Caco-2 (cell line): Measurements from ENCODE around the gene GGA1. TPM values are rescaled to one million over a fixed set of nuclear protein-coding genes. Genes with fewer than 3 reads are reported as not detected.

Experiments used
- BruUV-seq: library from RNA; stranded (reverse); fragments of 400-500 nt; replicated peaks from 2 replicates; lab custom pipeline; 2021; lab: Mats Ljungman, UMichigan
- CTCF ChIA-PET: fragments of 300-600 bp; sonication (Branson Sonifier 250); formaldehyde crosslinking; loops from one replicate; lab custom pipeline; 2022; ENCODE audit warnings: antibody characterized with exemption; lab: Charles Lee
- POLR2A ChIA-PET: fragments of 300-600 bp; sonication (Branson Sonifier 250); formaldehyde crosslinking; loops from one replicate; lab custom pipeline; 2022; ENCODE audit warnings: antibody characterized with exemption; lab: Charles Lee
- DNase-seq, 2 experiments: peaks; one replicate each; pipeline versions ENCODE4 v3.0.0 to v3.0.0-alpha.2; 2020 to 2022
- H3K27me3 ChIP-seq: replicated peaks from 2 replicates; pipeline ENCODE4 v1.6.0; 2011; ENCODE audit warnings: low read length; ENCODE audit not compliant: control insufficient read depth, insufficient read depth
- H3K36me3 ChIP-seq: 2 replicates; pipeline ENCODE4 v1.5.1; 2011; ENCODE audit warnings: low read length; ENCODE audit not compliant: control insufficient read depth, insufficient read depth
- H3K4me1 ChIP-seq: fragments of 250-450 bp; sonication (Bioruptor Pico); 2 replicates; pipeline ENCODE4 v1.5.1; 2020; ENCODE audit warnings: mild to moderate bottlenecking
- H3K4me3 ChIP-seq: 2 replicates; pipeline ENCODE4 v1.5.1; 2011; ENCODE audit warnings: low read depth, mild to moderate bottlenecking, control low read depth, low read length
- H3K9me3 ChIP-seq: fragments of 250-450 bp; sonication (Bioruptor Pico); 2 replicates; pipeline ENCODE4 v1.5.1; 2020; ENCODE audit warnings: mild to moderate bottlenecking, moderate library complexity
- H3K27ac Mint-ChIP-seq: one replicate; pipeline ENCODE4 v1.8.0; 2022; ENCODE audit warnings: mixed read lengths; ENCODE audit not compliant: unreplicated experiment
- H3K27me3 Mint-ChIP-seq: one replicate; pipeline ENCODE4 v1.8.0; 2022; ENCODE audit warnings: mixed read lengths; ENCODE audit not compliant: insufficient read depth, unreplicated experiment
- H3K36me3 Mint-ChIP-seq: one replicate; pipeline ENCODE4 v1.8.0; 2022; ENCODE audit warnings: mild to moderate bottlenecking, mixed read lengths; ENCODE audit not compliant: insufficient read depth, unreplicated experiment
- H3K4me1 Mint-ChIP-seq: one replicate; pipeline ENCODE4 v1.8.0; 2022; ENCODE audit warnings: low read depth, mixed read lengths; ENCODE audit not compliant: unreplicated experiment
- H3K4me3 Mint-ChIP-seq: one replicate; pipeline ENCODE4 v1.8.0; 2022; ENCODE audit warnings: mild to moderate bottlenecking, moderate library complexity, mixed read lengths; ENCODE audit not compliant: unreplicated experiment
- H3K9me3 Mint-ChIP-seq: one replicate; pipeline ENCODE4 v1.8.0; 2022; ENCODE audit warnings: mixed read lengths; ENCODE audit not compliant: unreplicated experiment
- intact Hi-C: fragments of 100-400 bp; cut with micrococcal nuclease; formaldehyde crosslinking; loops from one replicate; pipeline ENCODE4 v1.10.0; 2022; ENCODE audit not compliant: unreplicated experiment
- total RNA-seq: library from RNA; stranded (reverse); gene quantifications from 2 replicates; pipeline ENCODE4 v1.2.3, GENCODE V29; 2022
- TF ChIP-seq, protein P1 (sequence below), 2 experiments: fragments of 200-600 bp in 1 of 2; IDR thresholded peaks; 1 replicate in 1 of 2; 2 replicates in 1 of 2; pipeline versions ENCODE4 v1.5.1 to v1.8.0; 2011 to 2022; ENCODE audit warnings: antibody characterized with exemption in 1 of 2, control low read depth in 1 of 2, inconsistent platforms in 1 of 2, low read depth in 1 of 2, low read length in 1 of 2, mild to moderate bottlenecking in 1 of 2, moderate library complexity in 1 of 2; ENCODE audit not compliant: insufficient read depth in 1 of 2, severe bottlenecking in 1 of 2, unreplicated experiment in 1 of 2

The GGA1 gene
- total RNA-seq, 1 experiment from 2014 or later = 65.7 TPM

DNA sequence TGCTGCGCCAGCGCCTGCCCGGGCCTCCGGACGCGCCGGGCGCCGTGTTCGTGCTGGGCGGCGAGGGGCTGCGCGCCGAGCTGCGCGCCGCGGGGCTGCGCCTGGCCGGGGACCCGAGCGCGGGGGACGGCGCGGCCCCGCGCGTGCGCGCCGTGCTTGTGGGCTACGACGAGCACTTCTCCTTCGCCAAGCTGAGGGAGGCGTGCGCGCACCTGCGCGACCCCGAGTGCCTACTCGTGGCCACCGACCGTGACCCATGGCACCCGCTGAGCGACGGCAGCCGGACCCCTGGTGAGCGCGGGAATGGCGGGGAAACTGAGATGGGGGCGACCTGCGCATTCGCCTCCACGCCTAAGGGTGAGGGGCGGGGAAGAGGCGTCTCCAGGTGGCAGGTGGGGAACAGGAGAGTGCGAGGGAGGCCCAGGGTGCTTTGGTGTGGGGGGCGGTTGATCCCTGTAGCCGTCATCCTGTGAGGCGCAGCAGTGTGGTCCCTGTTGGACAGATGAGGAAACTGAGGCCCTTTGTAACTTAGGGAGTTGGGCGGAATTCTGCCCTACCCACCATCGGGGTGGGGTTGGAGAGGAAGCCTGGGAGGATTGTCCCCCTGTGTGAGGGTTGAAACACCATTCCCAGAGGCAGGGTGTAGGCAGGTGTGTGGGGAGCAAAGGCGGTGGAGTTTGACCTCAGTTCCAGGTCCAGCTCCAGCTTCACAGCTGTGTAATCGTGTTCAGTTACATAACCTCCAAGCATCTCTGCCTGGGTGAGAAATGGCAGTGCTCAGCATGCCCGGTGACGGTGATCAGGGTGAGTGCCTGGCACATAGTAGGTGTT is 50.6 kb downstream of the GGA1 start:
- H3K36me3 Mint-ChIP-seq = peaks cover 23% of the 10 kb centered on the region
- ChIA-PET POLR2A (interaction anchor here (0.6 to 2.2 kb wide), 4 partner anchors 16 to 146 kb away, joined by 3 to 22 read pairs (median 6); partner anchors contain the start of gene GGA1), CTCF (interaction anchor here (1.3 to 3.9 kb wide), 4 partner anchors 16 to 52 kb away, joined by 6 to 66 read pairs (median 14); partner anchors contain the start of gene GGA1)
- no peaks in the 10 kb centered on the region; the same call in 1 of the 2 replicates for H3K36me3 ChIP-seq
- peak overlapping the region; percentile 89 for H3K4me3 Mint-ChIP-seq
- no peaks in the 10 kb centered on the region for H3K9me3 ChIP-seq
- peak overlapping the region; percentile 98 for H3K4me3 ChIP-seq
- H3K4me1 Mint-ChIP-seq = peaks cover 19% of the 10 kb centered on the region
- no TSS peak for BruUV-seq
- TF ChIP-seq, protein P1, sequence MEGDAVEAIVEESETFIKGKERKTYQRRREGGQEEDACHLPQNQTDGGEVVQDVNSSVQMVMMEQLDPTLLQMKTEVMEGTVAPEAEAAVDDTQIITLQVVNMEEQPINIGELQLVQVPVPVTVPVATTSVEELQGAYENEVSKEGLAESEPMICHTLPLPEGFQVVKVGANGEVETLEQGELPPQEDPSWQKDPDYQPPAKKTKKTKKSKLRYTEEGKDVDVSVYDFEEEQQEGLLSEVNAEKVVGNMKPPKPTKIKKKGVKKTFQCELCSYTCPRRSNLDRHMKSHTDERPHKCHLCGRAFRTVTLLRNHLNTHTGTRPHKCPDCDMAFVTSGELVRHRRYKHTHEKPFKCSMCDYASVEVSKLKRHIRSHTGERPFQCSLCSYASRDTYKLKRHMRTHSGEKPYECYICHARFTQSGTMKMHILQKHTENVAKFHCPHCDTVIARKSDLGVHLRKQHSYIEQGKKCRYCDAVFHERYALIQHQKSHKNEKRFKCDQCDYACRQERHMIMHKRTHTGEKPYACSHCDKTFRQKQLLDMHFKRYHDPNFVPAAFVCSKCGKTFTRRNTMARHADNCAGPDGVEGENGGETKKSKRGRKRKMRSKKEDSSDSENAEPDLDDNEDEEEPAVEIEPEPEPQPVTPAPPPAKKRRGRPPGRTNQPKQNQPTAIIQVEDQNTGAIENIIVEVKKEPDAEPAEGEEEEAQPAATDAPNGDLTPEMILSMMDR (IDR thresholded peaks at IDR 0.05; ENCODE audit: insufficient read depth in 1 of 2, low read depth in 1 of 2, low read length in 1 of 2, severe bottlenecking in 1 of 2, unreplicated experiment in 1 of 2) = no peak
- no peaks in the 10 kb centered on the region for H3K9me3 Mint-ChIP-seq
- peak overlapping the region; percentile 29 for H3K27ac Mint-ChIP-seq
- no peaks in the 10 kb centered on the region for H3K27me3 Mint-ChIP-seq
- intact Hi-C loops = loop anchor here (2.0 to 5.0 kb wide), 2 partner anchors 18 to 133 kb away; no protein-coding TSS in a partner anchor
- no peaks in the 10 kb centered on the region for H3K27me3 ChIP-seq
- peaks cover 18% of the 10 kb centered on the region for H3K4me1 ChIP-seq
- peak in 1 of 2 experiments; percentile 62 for DNase-seq

DNA sequence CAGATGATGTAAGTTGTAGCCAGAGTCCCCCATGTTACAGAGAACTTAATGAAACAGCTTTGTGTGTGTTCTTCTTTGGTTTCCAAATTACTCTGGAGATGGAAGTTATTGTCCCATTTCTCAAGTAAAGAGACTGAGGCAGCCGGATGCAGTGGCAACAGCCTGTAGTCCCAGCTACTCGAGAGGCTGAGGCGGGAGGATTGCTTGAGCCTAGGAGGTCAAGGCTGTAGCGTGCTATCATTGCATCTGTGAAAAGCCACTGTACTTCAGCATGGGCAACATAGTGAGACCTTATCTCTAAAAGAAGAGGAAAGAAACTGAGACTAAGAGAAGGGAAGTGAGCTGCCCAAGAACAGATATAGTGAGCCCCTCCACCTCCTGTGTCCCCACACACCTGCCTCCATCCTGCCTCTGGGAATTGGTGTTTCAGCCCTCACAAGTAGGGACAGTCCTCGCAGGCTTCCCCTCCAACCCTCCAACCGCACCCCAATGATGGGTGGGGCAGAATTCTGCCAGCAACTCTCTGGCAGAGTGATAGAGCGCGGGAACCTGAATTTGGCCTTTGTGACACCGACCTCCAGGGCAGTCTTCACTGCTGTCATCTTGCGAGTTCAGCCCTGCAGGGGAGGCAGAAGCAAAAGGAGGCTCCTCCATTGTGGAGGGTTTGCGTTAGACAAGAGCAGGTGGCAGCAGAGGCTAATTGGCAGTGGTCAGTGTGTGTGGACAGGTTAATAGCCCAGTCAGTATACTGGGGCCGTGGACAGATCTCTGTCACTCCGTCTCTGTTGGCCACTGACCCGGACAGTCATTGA is 51.5 kb downstream of the GGA1 start:
- Histone ChIP-seq H3K4me1 (peaks cover 18% of the 10 kb centered on the region), H3K27me3 (no peaks in the 10 kb centered on the region), H3K36me3 (no peaks in the 10 kb centered on the region; the same call in 1 of the 2 replicates), H3K9me3 (no peaks in the 10 kb centered on the region), H3K4me3 (peak overlapping the region; percentile 98)
- intact Hi-C loops = loop anchor here (2.0 to 5.0 kb wide), 2 partner anchors 17 to 132 kb away; no protein-coding TSS in a partner anchor
- no peaks in the 10 kb centered on the region for H3K9me3 Mint-ChIP-seq
- BruUV-seq = TSS peak; percentile 44
- H3K4me3 Mint-ChIP-seq = peak overlapping the region; percentile 89
- H3K4me1 Mint-ChIP-seq = peaks cover 19% of the 10 kb centered on the region
- H3K27ac Mint-ChIP-seq = peak overlapping the region; percentile 29
- ChIA-PET CTCF (interaction anchor here (1.5 to 3.9 kb wide), 3 partner anchors 17 to 22 kb away, joined by 12 to 66 read pairs (median 15); no protein-coding TSS in a partner anchor), POLR2A (interaction anchor here (2.2 kb wide), 1 partner anchor 17 kb away, joined by 7 read pairs; no protein-coding TSS in a partner anchor)
- TF ChIP-seq, protein P1 (IDR thresholded peaks at IDR 0.05; ENCODE audit: insufficient read depth in 1 of 2, low read depth in 1 of 2, low read length in 1 of 2, severe bottlenecking in 1 of 2, unreplicated experiment in 1 of 2) = no peak
- DNase-seq = no peak
- peaks cover 26% of the 10 kb centered on the region for H3K36me3 Mint-ChIP-seq
- H3K27me3 Mint-ChIP-seq = no peaks in the 10 kb centered on the region

DNA sequence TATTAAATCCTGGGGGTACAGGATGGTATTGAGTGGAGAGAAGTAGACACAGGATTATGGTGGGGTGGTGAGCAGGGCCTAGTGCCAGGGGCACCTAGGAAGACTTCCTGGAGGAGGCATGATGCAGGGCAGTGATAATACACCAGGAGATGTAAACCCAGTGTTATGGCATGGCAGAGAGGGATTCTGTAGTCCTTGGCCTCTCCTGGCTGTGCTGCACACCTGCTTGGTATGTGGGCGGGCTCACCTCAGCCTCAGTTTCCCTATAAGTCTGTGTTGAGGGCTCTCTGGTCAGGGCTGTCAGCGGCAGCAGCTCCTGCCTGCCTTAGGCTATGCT is 52.0 kb downstream of the GGA1 start:
- H3K4me3 ChIP-seq = no peak overlapping the region
- TF ChIP-seq, protein P1 (IDR thresholded peaks at IDR 0.05; ENCODE audit: insufficient read depth in 1 of 2, low read depth in 1 of 2, low read length in 1 of 2, severe bottlenecking in 1 of 2, unreplicated experiment in 1 of 2) = no peak
- POLR2A ChIA-PET = no interaction called here
- Mint-ChIP-seq H3K4me1 (peaks cover 19% of the 10 kb centered on the region), H3K4me3 (peak overlapping the region; percentile 89), H3K27ac (no peak overlapping the region), H3K36me3 (peaks cover 26% of the 10 kb centered on the region), H3K9me3 (no peaks in the 10 kb centered on the region), H3K27me3 (no peaks in the 10 kb centered on the region)
- H3K36me3 ChIP-seq = no peaks in the 10 kb centered on the region; the same call in 1 of the 2 replicates
- no peaks in the 10 kb centered on the region for H3K27me3 ChIP-seq
- no peaks in the 10 kb centered on the region for H3K9me3 ChIP-seq
- no TSS peak for BruUV-seq
- peaks cover 18% of the 10 kb centered on the region for H3K4me1 ChIP-seq
- intact Hi-C loops = no loop called here
- CTCF ChIA-PET = interaction anchor here (0.9 to 3.9 kb wide), 3 partner anchors 17 to 131 kb away, joined by 3 to 66 read pairs (median 12); no protein-coding TSS in a partner anchor
- DNase-seq = no peak
